Fibroblast of the aortic adventitia (primary cell): ENCODE measurements around the gene PRR19. TPM values are rescaled to one million over a fixed set of nuclear protein-coding genes. Genes with fewer than 3 reads are reported as not detected.
A peak's percentile ranks its signal among the peaks of the same experiment; 100 is the strongest.

Source experiments
- DNase-seq: peaks from one replicate; pipeline ENCODE4 v3.0.0-alpha.2; 2010; ENCODE audit warnings: low read depth
- H3K4me3 ChIP-seq: 2 replicates; pipeline ENCODE4 v1.5.1; 2011; ENCODE audit warnings: low read depth, mild to moderate bottlenecking, control low read depth, low read length, moderate library complexity
- CTCF ChIP-seq: IDR thresholded peaks from 2 replicates; pipeline ENCODE4 v1.5.1; 2011; ENCODE audit warnings: mild to moderate bottlenecking, low read length, control low read depth, inconsistent platforms; ENCODE audit not compliant: insufficient read depth
- total RNA-seq: library from RNA; depleted of rRNA; stranded (reverse); fragments of >200 nt; gene quantifications from 2 replicates; pipeline ENCODE4 v1.2.3, GENCODE V29; 2012; ENCODE audit warnings: low replicate concordance

PRR19 gene
- 0.90 and 1.1 TPM in 2 replicates for total RNA-seq

GRCh38 chr19:42301646-42302203 is at the start of gene PRR19:
Gene PRR19, plus strand, starts transcription at chr19:42302132. Its CDS starts 7,453 bp downstream, at chr19:42309585.
- DNase-seq: no peak
- TF ChIP-seq CTCF: no peak

GRCh38 chr19:42252365-42253244 is 49.3 kb upstream of the PRR19 start:
- peak; percentile 54 for DNase-seq
- no peak for TF ChIP-seq CTCF
- peak overlapping the region; percentile 83 for H3K4me3 ChIP-seq

More at GRCh38 chr19:42301646-42302203, at the start of gene PRR19:
- peak within 1 kb of the TSS; percentile 77 for H3K4me3 ChIP-seq

GRCh38 chr19:42253245-42254088 is 48.5 kb upstream of the PRR19 start:
- DNase-seq: no peak
- peak overlapping the region; percentile 96 for H3K4me3 ChIP-seq
- no peak for TF ChIP-seq CTCF

- TF ChIP-seq CTCF: no peak
- DNase-seq: no peak
- peak overlapping the region; percentile 96 for H3K4me3 ChIP-seq
These were observed 47.7 kb upstream of the PRR19 start for GRCh38 chr19:42254089-42254849.

GRCh38 chr19:42254850-42255765 is 46.8 kb upstream of the PRR19 start, which contains the start of gene ERF:
Gene ERF, minus strand, starts transcription at chr19:42255128. Its CDS starts 129 bp downstream, at chr19:42254999.
- peak; percentile 82 for DNase-seq
- peak within 1 kb of the TSS; percentile 96 for H3K4me3 ChIP-seq
- TF ChIP-seq CTCF: no peak
